Skin epidermis (tissue), 12 donors: ENCODE results near the gene SNX25.
A peak's percentile ranks its signal among the peaks of the same experiment; 100 is the strongest.
"Not testable (repeated sequence)": the region's sequence is repeated elsewhere in the genome, so short reads cannot be mapped to it uniquely, and the experiment has no call there.

Experiments
- H3K27ac ChIP-seq, 21 experiments: fragments of 200-600 bp; sonication (generic) in 11 of 21; one replicate each; pipeline ENCODE4 v1.5.0; 2020; ENCODE audit warnings: mild to moderate bottlenecking in 3 of 21, inconsistent platforms in 2 of 21, moderate library complexity in 2 of 21
- H3K4me3 ChIP-seq, 7 experiments: fragments of 200-600 bp; sonication (generic) in 2 of 7; one replicate each; pipeline ENCODE4 v1.5.0; 2020; ENCODE audit warnings: inconsistent platforms in 2 of 7, mild to moderate bottlenecking in 2 of 7, moderate library complexity in 1 of 7

Gene SNX25

GRCh38 chr4:185325721-185326120, 116.3 kb downstream of the SNX25 start:
- H3K27ac ChIP-seq, H3K4me3 ChIP-seq: not testable (repeated sequence)

GRCh38 chr4:185328586-185328985, 119.2 kb downstream of the SNX25 start:
- Histone ChIP-seq H3K27ac (no peak overlapping the region), H3K4me3 (no peak overlapping the region)

- H3K27ac ChIP-seq, H3K4me3 ChIP-seq: not testable (repeated sequence)
Observed at GRCh38 chr4:185329879-185330510, 120.6 kb downstream of the SNX25 start.

- Histone ChIP-seq H3K27ac (no peak overlapping the region), H3K4me3 (no peak overlapping the region)
Observed at GRCh38 chr4:185332575-185333464, 123.4 kb downstream of the SNX25 start.

GRCh38 chr4:185334326-185334725, 124.9 kb downstream of the SNX25 start:
- Histone ChIP-seq H3K27ac (no peak overlapping the region), H3K4me3 (no peak overlapping the region)

GRCh38 chr4:185335579-185335978, 126.2 kb downstream of the SNX25 start:
- H3K27ac ChIP-seq, result no peak overlapping the region
- H3K4me3 ChIP-seq, result no peak overlapping the region

- no peak overlapping the region for H3K27ac ChIP-seq
- no peak overlapping the region for H3K4me3 ChIP-seq
Observed at GRCh38 chr4:185339941-185340340, 130.5 kb downstream of the SNX25 start.

GRCh38 chr4:185341377-185341776, 132.0 kb downstream of the SNX25 start:
- Histone ChIP-seq H3K4me3 (no peak overlapping the region), H3K27ac (no peak overlapping the region)

GRCh38 chr4:185341841-185342240, 132.4 kb downstream of the SNX25 start:
- Histone ChIP-seq H3K4me3 (no peak overlapping the region), H3K27ac (no peak overlapping the region)

- Histone ChIP-seq H3K27ac (peak overlapping the region in 3 of 21 experiments; percentile 19 to 51 (median 45)), H3K4me3 (no peak overlapping the region)
Observed at GRCh38 chr4:185343726-185344581, 134.6 kb downstream of the SNX25 start.

- Histone ChIP-seq H3K4me3 (no peak overlapping the region), H3K27ac (peak overlapping the region in 3 of 21 experiments; percentile 19 to 51 (median 45))
Observed at GRCh38 chr4:185344743-185345538, 135.5 kb downstream of the SNX25 start.

GRCh38 chr4:185346975-185347601, 137.7 kb downstream of the SNX25 start:
- H3K27ac ChIP-seq, result no peak overlapping the region
- H3K4me3 ChIP-seq, result no peak overlapping the region

GRCh38 chr4:185351691-185352090, 142.3 kb downstream of the SNX25 start:
- no peak overlapping the region for H3K27ac ChIP-seq
- H3K4me3 ChIP-seq, result no peak overlapping the region

GRCh38 chr4:185352202-185352601, 142.8 kb downstream of the SNX25 start:
- Histone ChIP-seq H3K27ac (no peak overlapping the region), H3K4me3 (no peak overlapping the region)

GRCh38 chr4:185352741-185353140, 143.3 kb downstream of the SNX25 start:
- no peak overlapping the region for H3K27ac ChIP-seq
- H3K4me3 ChIP-seq, result no peak overlapping the region

- Histone ChIP-seq H3K4me3 (no peak overlapping the region), H3K27ac (peak overlapping the region in 7 of 21 experiments; percentile 7 to 64 (median 38))
Observed at GRCh38 chr4:185357211-185357610, 147.8 kb downstream of the SNX25 start.

GRCh38 chr4:185357733-185358440, 148.5 kb downstream of the SNX25 start:
- Histone ChIP-seq H3K27ac (peak overlapping the region in 4 of 21 experiments; percentile 7 to 50 (median 32)), H3K4me3 (no peak overlapping the region)

GRCh38 chr4:185358514-185358913, 149.1 kb downstream of the SNX25 start:
- Histone ChIP-seq H3K4me3 (no peak overlapping the region), H3K27ac (no peak overlapping the region)
